Panc1 (cell line): ENCODE measurements around the gene GLIPR2. TPM values are rescaled to one million over a fixed set of nuclear protein-coding genes. Genes with fewer than 3 reads are reported as not detected.

Experiments used
- ATAC-seq: fragments of 200-7000 bp; cut with Tn5 transposase; 2 replicates; pipeline ENCODE4 v1.9.1; 2020; ENCODE audit warnings: mild to moderate bottlenecking, moderate library complexity
- BruUV-seq: library from RNA; stranded (reverse); fragments of 400-500 nt; replicated peaks from 2 replicates; lab custom pipeline; 2021; lab: Mats Ljungman, UMichigan
- CTCF ChIA-PET: fragments of 300-600 bp; sonication (Branson Sonifier 250); formaldehyde crosslinking; loops from one replicate; lab custom pipeline; 2022; ENCODE audit warnings: antibody characterized with exemption; lab: Charles Lee
- POLR2A ChIA-PET: fragments of 300-600 bp; sonication (Branson Sonifier 250); formaldehyde crosslinking; loops from one replicate; lab custom pipeline; 2022; ENCODE audit warnings: antibody characterized with exemption; lab: Charles Lee
- DNase-seq: peaks from one replicate; pipeline ENCODE4 v3.0.0-alpha.2; 2010; ENCODE audit warnings: low read depth, low spot score
- H3K27ac ChIP-seq: 2 replicates; pipeline ENCODE4 v1.5.1; 2011; ENCODE audit warnings: mild to moderate bottlenecking, low read length, inconsistent platforms
- H3K27me3 ChIP-seq: fragments of 200-500 bp; sonication (Bioruptor generic); 2 replicates; pipeline ENCODE4 v1.6.0; 2014; ENCODE audit warnings: low read length, inconsistent platforms; ENCODE audit not compliant: control insufficient read depth, insufficient read depth
- H3K36me3 ChIP-seq: fragments of 200-500 bp; sonication (Bioruptor generic); 2 replicates; pipeline ENCODE4 v1.5.1; 2014; ENCODE audit warnings: inconsistent platforms, mild to moderate bottlenecking, low read length, moderate library complexity; ENCODE audit not compliant: control insufficient read depth, insufficient read depth
- H3K4me1 ChIP-seq: 2 replicates; pipeline ENCODE4 v1.5.1; 2011; ENCODE audit warnings: inconsistent platforms, mild to moderate bottlenecking, low read length, moderate library complexity; ENCODE audit not compliant: control insufficient read depth, insufficient read depth
- H3K4me3 ChIP-seq, 2 experiments: 2 replicates each; pipeline ENCODE4 v1.5.1; 2011 to 2012; ENCODE audit warnings: low read depth in 2 of 2, low read length in 2 of 2, mild to moderate bottlenecking in 2 of 2, inconsistent platforms in 1 of 2, moderate library complexity in 1 of 2
- H3K9me3 ChIP-seq: fragments of 200-500 bp; sonication (Bioruptor generic); 2 replicates; pipeline ENCODE4 v1.5.1; 2014; ENCODE audit warnings: low read depth, mild to moderate bottlenecking, inconsistent platforms, low read length, moderate library complexity; ENCODE audit not compliant: control insufficient read depth, insufficient read depth
- CTCF ChIP-seq: fragments of 450-650 bp; IDR thresholded peaks from 2 replicates; pipeline ENCODE4 v1.5.1; 2017; ENCODE audit warnings: mild to moderate bottlenecking
- POLR2AphosphoS5 ChIP-seq: IDR thresholded peaks from 2 replicates; pipeline ENCODE4 v1.6.1; 2012; ENCODE audit warnings: mild to moderate bottlenecking, low read depth, low read length, moderate library complexity
- SIN3A ChIP-seq: IDR thresholded peaks from 2 replicates; pipeline ENCODE4 v1.6.1; 2012; ENCODE audit warnings: low read depth, mild to moderate bottlenecking, low read length, moderate library complexity, borderline replicate concordance; ENCODE audit not compliant: insufficient read depth
- TCF7L2 ChIP-seq: IDR thresholded peaks from 2 replicates; pipeline ENCODE4 v1.6.1; 2011; ENCODE audit warnings: mild to moderate bottlenecking, low read depth, low read length, inconsistent platforms
- in situ Hi-C: cut with HindIII; loops from 2 replicates; pipeline ENCODE4 v1.10.0; 2016; ENCODE audit warnings: low sequenced_read_pairs, low pct_unique_long_range_greater_than_20kb
- intact Hi-C: fragments of 100-400 bp; cut with micrococcal nuclease; formaldehyde crosslinking; loops from one replicate; pipeline ENCODE4 v1.10.0; 2022; ENCODE audit not compliant: unreplicated experiment
- total RNA-seq: library from RNA; stranded (reverse); gene quantifications from one replicate; pipeline ENCODE4 v1.2.1, GENCODE V29; 2021; ENCODE audit not compliant: unreplicated experiment
- TF ChIP-seq, protein P1 (sequence below), 2 experiments: IDR thresholded peaks; 2 replicates each; pipeline ENCODE4 v1.6.1; 2011 to 2012; ENCODE audit warnings: low read depth in 2 of 2, control low read depth in 1 of 2, low read length in 1 of 2, mild to moderate bottlenecking in 1 of 2, moderate library complexity in 1 of 2; ENCODE audit not compliant: insufficient read depth in 1 of 2

The GLIPR2 gene
- total RNA-seq, 1 experiment from 2014 or later = 4.9 TPM

- no peak for ATAC-seq
- in situ Hi-C loops (no loop called here), intact Hi-C loops (no loop called here)
- Histone ChIP-seq H3K4me1 (no peaks in the 10 kb centered on the region), H3K27me3 (no peaks in the 10 kb centered on the region), H3K36me3 (no peaks in the 10 kb centered on the region), H3K4me3 (no peak overlapping the region), H3K27ac (no peak overlapping the region), H3K9me3 (no peaks in the 10 kb centered on the region)
- TF ChIP-seq, protein P1, sequence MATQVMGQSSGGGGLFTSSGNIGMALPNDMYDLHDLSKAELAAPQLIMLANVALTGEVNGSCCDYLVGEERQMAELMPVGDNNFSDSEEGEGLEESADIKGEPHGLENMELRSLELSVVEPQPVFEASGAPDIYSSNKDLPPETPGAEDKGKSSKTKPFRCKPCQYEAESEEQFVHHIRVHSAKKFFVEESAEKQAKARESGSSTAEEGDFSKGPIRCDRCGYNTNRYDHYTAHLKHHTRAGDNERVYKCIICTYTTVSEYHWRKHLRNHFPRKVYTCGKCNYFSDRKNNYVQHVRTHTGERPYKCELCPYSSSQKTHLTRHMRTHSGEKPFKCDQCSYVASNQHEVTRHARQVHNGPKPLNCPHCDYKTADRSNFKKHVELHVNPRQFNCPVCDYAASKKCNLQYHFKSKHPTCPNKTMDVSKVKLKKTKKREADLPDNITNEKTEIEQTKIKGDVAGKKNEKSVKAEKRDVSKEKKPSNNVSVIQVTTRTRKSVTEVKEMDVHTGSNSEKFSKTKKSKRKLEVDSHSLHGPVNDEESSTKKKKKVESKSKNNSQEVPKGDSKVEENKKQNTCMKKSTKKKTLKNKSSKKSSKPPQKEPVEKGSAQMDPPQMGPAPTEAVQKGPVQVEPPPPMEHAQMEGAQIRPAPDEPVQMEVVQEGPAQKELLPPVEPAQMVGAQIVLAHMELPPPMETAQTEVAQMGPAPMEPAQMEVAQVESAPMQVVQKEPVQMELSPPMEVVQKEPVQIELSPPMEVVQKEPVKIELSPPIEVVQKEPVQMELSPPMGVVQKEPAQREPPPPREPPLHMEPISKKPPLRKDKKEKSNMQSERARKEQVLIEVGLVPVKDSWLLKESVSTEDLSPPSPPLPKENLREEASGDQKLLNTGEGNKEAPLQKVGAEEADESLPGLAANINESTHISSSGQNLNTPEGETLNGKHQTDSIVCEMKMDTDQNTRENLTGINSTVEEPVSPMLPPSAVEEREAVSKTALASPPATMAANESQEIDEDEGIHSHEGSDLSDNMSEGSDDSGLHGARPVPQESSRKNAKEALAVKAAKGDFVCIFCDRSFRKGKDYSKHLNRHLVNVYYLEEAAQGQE (IDR thresholded peaks at IDR 0.05; ENCODE audit: insufficient read depth in 1 of 2, low read depth in 2 of 2, low read length in 1 of 2) = no peak
- TF ChIP-seq CTCF = no peak
- no peak for TF ChIP-seq SIN3A
- no peak for TF ChIP-seq TCF7L2
- TF ChIP-seq POLR2AphosphoS5 = no peak
- DNase-seq = no peak
- BruUV-seq = no TSS peak
- CTCF ChIA-PET = interaction anchor here (1.2 kb wide), 1 partner anchor 21 kb away, joined by 6 read pairs; no protein-coding TSS in a partner anchor
- POLR2A ChIA-PET = no interaction called here
Measured at GRCh38 chr9:36123515-36123914, 13.0 kb upstream of the GLIPR2 start.

DNA sequence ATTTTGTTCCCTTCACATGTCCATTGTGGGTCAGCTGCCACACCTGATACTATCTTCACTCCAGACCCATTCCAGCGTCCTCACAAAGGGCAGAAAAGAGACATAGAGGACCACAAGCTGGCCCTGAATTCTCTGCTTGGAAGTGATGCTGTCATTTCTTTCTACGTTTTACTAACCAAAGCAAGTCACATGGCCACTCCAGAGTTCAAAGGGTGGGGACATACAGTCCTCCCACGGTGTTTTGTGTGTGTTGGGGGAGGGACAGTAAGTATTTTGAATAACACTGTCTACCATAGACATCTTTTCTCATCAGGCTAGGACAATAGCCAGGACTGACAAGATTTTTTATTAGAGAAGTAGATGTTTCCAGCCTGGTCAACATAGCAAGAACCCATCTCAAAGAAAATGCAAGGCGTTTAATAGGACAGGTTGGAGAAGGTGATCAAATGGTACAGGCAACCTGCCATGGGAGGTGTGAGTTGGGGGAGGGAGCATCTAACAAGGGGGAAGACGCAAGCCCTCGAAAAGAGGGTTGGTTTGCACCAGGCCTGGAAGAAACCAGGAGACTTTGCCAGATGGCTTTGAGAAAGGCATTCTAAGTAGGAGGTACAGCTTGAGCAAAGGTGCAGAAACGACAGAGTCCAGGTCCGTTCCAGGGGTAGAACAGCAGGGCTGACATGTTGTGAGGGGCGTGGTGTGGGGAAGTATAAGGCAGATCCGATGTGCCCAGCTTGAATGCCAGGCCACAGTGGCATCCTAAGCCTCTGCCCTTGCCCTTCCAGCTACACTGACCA is 11.3 kb upstream of the GLIPR2 start:
- no TSS peak for BruUV-seq
- no peaks in the 10 kb centered on the region for H3K4me1 ChIP-seq
- intact Hi-C loops = no loop called here
- H3K9me3 ChIP-seq = no peaks in the 10 kb centered on the region
- no peak for ATAC-seq
- H3K36me3 ChIP-seq = no peaks in the 10 kb centered on the region
- DNase-seq = no peak
- ChIA-PET CTCF (no interaction called here), POLR2A (interaction anchor here (0.5 to 0.6 kb wide), 2 partner anchors 35 to 57 kb away, joined by 3 to 13 read pairs; no protein-coding TSS in a partner anchor)
- H3K27ac ChIP-seq = no peak overlapping the region
- H3K4me3 ChIP-seq = no peak overlapping the region
- H3K27me3 ChIP-seq = no peaks in the 10 kb centered on the region
- TF ChIP-seq SIN3A (no peak), TCF7L2 (no peak), POLR2AphosphoS5 (no peak), CTCF (no peak)
- TF ChIP-seq, protein P1 (IDR thresholded peaks at IDR 0.05; ENCODE audit: insufficient read depth in 1 of 2, low read depth in 2 of 2, low read length in 1 of 2) = no peak
- in situ Hi-C loops = no loop called here
